HepG2 (cell line): ENCODE data around the gene PRMT7. TPM values are rescaled to one million over a fixed set of nuclear protein-coding genes. Genes with fewer than 3 reads are reported as not detected.

Experiments
- ATAC-seq: fragments of 200-7000 bp; cut with Tn5 transposase; 3 replicates; pipeline ENCODE4 v1.9.1; 2020; ENCODE audit warnings: mild to moderate bottlenecking, moderate library complexity
- BruUV-seq: library from RNA; stranded (reverse); fragments of 400-500 nt; replicated peaks from 2 replicates; lab custom pipeline; 2021; lab: Mats Ljungman, UMichigan
- CTCF ChIA-PET: fragments of 300-600 bp; formaldehyde crosslinking; extraction: SDS; loops from one replicate; lab custom pipeline; 2021; ENCODE audit warnings: low total read pairs, inconsistent platforms, low intra/inter-chr PET ratio; lab: Yijun Ruan, JAX
- POLR2A ChIA-PET: fragments of 350-600 bp; sonication (Branson Sonifier 250); formaldehyde crosslinking; loops from one replicate; lab custom pipeline; 2020; ENCODE audit warnings: antibody characterized with exemption, inconsistent platforms; lab: Yijun Ruan, JAX
- DNase-seq: peaks from one replicate; pipeline ENCODE4 v3.0.0-alpha.2; 2015; ENCODE audit warnings: low spot score
- FAIRE-seq: peaks from 3 replicates; lab custom pipeline; 2011; peaks lifted over from hg19 to GRCh38; lab: Jason Lieb, UNC
- H2AFZ ChIP-seq: one replicate; pipeline ENCODE4 v1.6.1; 2011; ENCODE audit warnings: low read length, inconsistent platforms
- H3K27ac ChIP-seq: fragments of 300-600 bp; 3 replicates; pipeline ENCODE4 v1.8.0; 2011; ENCODE audit warnings: mixed run types, mild to moderate bottlenecking, mixed read lengths, low read length, inconsistent platforms; ENCODE audit not compliant: insufficient read depth; ENCODE audit errors: extremely low read length
- H3K27me3 ChIP-seq, 2 experiments: fragments of 200-600 bp in 1 of 2; 2 replicates in 1 of 2; 3 replicates in 1 of 2; pipeline versions ENCODE4 v1.6.0 to v1.8.0; 2011; ENCODE audit warnings: low read length in 2 of 2, mild to moderate bottlenecking in 2 of 2, moderate library complexity in 2 of 2, inconsistent platforms in 1 of 2; ENCODE audit not compliant: insufficient read depth in 2 of 2, control insufficient read depth in 1 of 2
- H3K36me3 ChIP-seq, 2 experiments: fragments of 200-600 bp in 1 of 2; replicated peaks in 1 of 2; 2 replicates in 1 of 2; 3 replicates in 1 of 2; pipeline versions ENCODE4 v1.5.1 to v1.8.0; 2011; ENCODE audit warnings: low read length in 2 of 2, inconsistent platforms in 1 of 2; ENCODE audit not compliant: insufficient read depth in 2 of 2, control insufficient read depth in 1 of 2
- H3K4me1 ChIP-seq: 2 replicates; pipeline ENCODE4 v1.5.1; 2012; ENCODE audit warnings: low read length, inconsistent platforms; ENCODE audit not compliant: insufficient read depth
- H3K4me2 ChIP-seq: 2 replicates; pipeline ENCODE4 v1.6.0; 2011; ENCODE audit warnings: low read depth, low read length, inconsistent platforms
- H3K4me3 ChIP-seq, 3 experiments: fragments of 200-600 bp in 1 of 3; sonication (generic), shearing (Covaris generic) in 1 of 3; replicated peaks in 1 of 3; 2 replicates each; pipeline ENCODE4 v1.5.1; 2011 to 2016; ENCODE audit warnings: low read length in 3 of 3, inconsistent platforms in 2 of 3, low read depth in 2 of 3, mild to moderate bottlenecking in 2 of 3, control low read depth in 1 of 3, mixed read lengths in 1 of 3; ENCODE audit not compliant: insufficient read depth in 1 of 3
- H3K79me2 ChIP-seq: one replicate; pipeline ENCODE4 v1.6.1; 2011; ENCODE audit warnings: low read length, inconsistent platforms; ENCODE audit not compliant: insufficient read depth
- H3K9ac ChIP-seq: 2 replicates; pipeline ENCODE4 v1.6.0; 2011; ENCODE audit warnings: mild to moderate bottlenecking, low read depth, low read length, inconsistent platforms; ENCODE audit not compliant: insufficient read depth
- H3K9me3 ChIP-seq: 2 replicates; pipeline ENCODE4 v1.5.1; 2012; ENCODE audit warnings: mild to moderate bottlenecking, low read length
- H4K20me1 ChIP-seq: 2 replicates; pipeline ENCODE4 v1.6.0; 2011; ENCODE audit warnings: inconsistent platforms, mild to moderate bottlenecking, low read length, moderate library complexity; ENCODE audit not compliant: insufficient read depth
- CEBPG ChIP-seq: IDR thresholded peaks from 2 replicates; pipeline ENCODE4 v1.6.1; 2016
- SOX13 ChIP-seq, 3 experiments: fragments of 450-650 bp in 1 of 3; sonication (generic) in 1 of 3; formaldehyde crosslinking in 1 of 3; IDR thresholded peaks in 2 of 3; conservative IDR thresholded peaks in 1 of 3; 2 replicates each; pipeline versions ENCODE4 v1.5.0 to v1.6.1; 2016 to 2020; ENCODE audit warnings: antibody characterized with exemption in 1 of 3, mild to moderate bottlenecking in 1 of 3, missing compliant biosample characterization in 1 of 3, missing genetic modification reagents in 1 of 3, moderate library complexity in 1 of 3
- SOX6 ChIP-seq, 2 experiments: fragments of 450-650 bp in 1 of 2; sonication (generic) in 1 of 2; formaldehyde crosslinking in 1 of 2; IDR thresholded peaks; 2 replicates each; pipeline versions ENCODE4 v1.4.0 to v1.6.1; 2017 to 2020; ENCODE audit warnings: antibody characterized with exemption in 1 of 2, mild to moderate bottlenecking in 1 of 2, missing genetic modification reagents in 1 of 2
- ZC3H13 ChIP-seq: sonication (generic); formaldehyde crosslinking; IDR thresholded peaks from 2 replicates; pipeline ENCODE4 v1.8.1; 2023; ENCODE audit warnings: mild to moderate bottlenecking, missing genetic modification reagents, moderate library complexity
- ZNF570 ChIP-seq: sonication (generic); formaldehyde crosslinking; IDR thresholded peaks from 2 replicates; pipeline ENCODE4 v1.4.0; 2020; ENCODE audit warnings: mild to moderate bottlenecking, missing genetic modification reagents, borderline replicate concordance
- ZNF724P ChIP-seq: sonication (generic); formaldehyde crosslinking; IDR thresholded peaks from 2 replicates; pipeline ENCODE4 v1.8.0; 2022; ENCODE audit warnings: missing genetic modification reagents, borderline replicate concordance
- ZNF850 ChIP-seq: sonication (generic); formaldehyde crosslinking; conservative IDR thresholded peaks from 2 replicates; pipeline ENCODE4 v1.9.0; 2021; ENCODE audit warnings: mild to moderate bottlenecking, missing genetic modification reagents
- whole genome bisulfite sequencing: methylation state at CpG from one replicate; pipeline ENCODE4 v1.1.6; 2017; ENCODE audit warnings: low lambda C conversion rate; 5-methylcytosine and 5-hydroxymethylcytosine counted together
- in situ Hi-C: cut with HindIII; loops from 2 replicates; pipeline ENCODE4 v1.10.0; 2017; ENCODE audit warnings: low pct_unique_long_range_greater_than_20kb; ENCODE audit not compliant: extremely low pct_ligation_motif_present
- intact Hi-C: fragments of 100-400 bp; cut with micrococcal nuclease; formaldehyde crosslinking; loops from one replicate; pipeline ENCODE4 v1.10.0; 2022; ENCODE audit not compliant: unreplicated experiment
- polyA plus RNA-seq, 8 experiments: library from polyadenylated mRNA; depleted of rRNA in 3 of 8; stranded (reverse) in 7 of 8; unstranded in 1 of 8; fragments of >200 nt; fragmentation: Illumina TruSeq in 4 of 8; extraction: Trizol in 4 of 8; gene quantifications; 2 replicates each; pipeline versions ENCODE4 v1.2.1 to v1.2.3, GENCODE V29; 2011 to 2016; ENCODE audit warnings: low read depth in 4 of 8, missing spikeins in 1 of 8, mixed read lengths in 1 of 8; ENCODE audit not compliant: insufficient read depth in 1 of 8
- total RNA-seq, 5 experiments: library from RNA; depleted of rRNA; stranded (reverse); fragments of >200 nt; fragmentation: Illumina TruSeq; extraction: Trizol; gene quantifications; 2 replicates each; pipeline ENCODE4 v1.2.3, GENCODE V29; 2016; ENCODE audit warnings: low read depth in 1 of 5
- TF ChIP-seq, protein P1 (sequence below): sonication (generic); formaldehyde crosslinking; IDR thresholded peaks from 2 replicates; pipeline ENCODE4 v1.5.0; 2020; ENCODE audit warnings: missing genetic modification reagents
- TF ChIP-seq, protein P2 (sequence below): sonication (generic); formaldehyde crosslinking; IDR thresholded peaks from 2 replicates; pipeline ENCODE4 v1.4.0; 2020; ENCODE audit warnings: missing genetic modification reagents
- TF ChIP-seq, protein P3 (sequence below): sonication (generic); formaldehyde crosslinking; IDR thresholded peaks from 2 replicates; pipeline ENCODE4 v1.9.0; 2022; ENCODE audit warnings: missing genetic modification reagents, mild to moderate bottlenecking, borderline replicate concordance

PRMT7 gene
- total and polyA plus RNA-seq, 2 of the 13 experiments (the other 11 are each of a cell fraction or from before 2014, with no cell fraction given): 47.5 to 55.0 TPM

DNA sequence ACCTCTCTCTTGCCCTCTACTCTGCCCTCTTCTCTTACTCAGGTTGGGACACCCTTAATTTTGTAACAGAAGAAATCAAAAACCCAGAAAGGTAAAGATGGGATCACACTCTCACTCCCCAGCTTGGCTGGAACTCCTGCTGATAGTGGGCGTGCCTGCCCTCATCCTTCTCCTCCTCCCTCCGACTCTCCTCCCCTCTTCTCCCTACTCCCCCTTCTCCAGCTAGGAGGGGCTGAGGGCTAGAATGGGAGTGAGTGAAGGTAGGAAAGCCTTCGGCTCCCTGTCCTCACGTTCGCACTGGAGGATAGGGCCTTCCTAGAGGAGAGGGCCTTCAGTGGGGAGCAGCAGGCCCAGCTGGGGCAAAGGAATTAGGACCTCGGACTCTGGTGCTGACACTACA lies 20.4 kb upstream of the PRMT7 start:
- no TSS peak for BruUV-seq
- peaks cover 12% of the 10 kb centered on the region for H3K4me1 ChIP-seq
- FAIRE-seq (no peak), DNase-seq (no peak), ATAC-seq (no peak)
- WGBS: 93% methylated on average over 6 of the region's 6 CpGs
- H3K79me2 ChIP-seq: peaks cover 17% of the 10 kb centered on the region
- ChIA-PET CTCF (no interaction called here), POLR2A (interaction anchor here (0.5 kb wide), 1 partner anchor 78 kb away, joined by 4 read pairs; no protein-coding TSS in a partner anchor)
- no peaks in the 10 kb centered on the region for H3K9me3 ChIP-seq
- TF ChIP-seq SOX13 (IDR thresholded peaks at IDR 0.05) (no peak), SOX13 (CRISPR knock-in tag; conservative IDR thresholded peaks at IDR 0.05 in 1 of 2, IDR thresholded peaks at IDR 0.05 in 1 of 2) (no peak), CEBPG (CRISPR knock-in tag) (no peak), ZNF724P (CRISPR knock-in tag) (no peak), ZNF570 (CRISPR knock-in tag) (no peak), ZC3H13 (CRISPR knock-in tag) (no peak), ZNF850 (CRISPR knock-in tag) (no peak), SOX6 (IDR thresholded peaks at IDR 0.05) (no peak), SOX6 (CRISPR knock-in tag; IDR thresholded peaks at IDR 0.05) (no peak)
- TF ChIP-seq, protein P1, sequence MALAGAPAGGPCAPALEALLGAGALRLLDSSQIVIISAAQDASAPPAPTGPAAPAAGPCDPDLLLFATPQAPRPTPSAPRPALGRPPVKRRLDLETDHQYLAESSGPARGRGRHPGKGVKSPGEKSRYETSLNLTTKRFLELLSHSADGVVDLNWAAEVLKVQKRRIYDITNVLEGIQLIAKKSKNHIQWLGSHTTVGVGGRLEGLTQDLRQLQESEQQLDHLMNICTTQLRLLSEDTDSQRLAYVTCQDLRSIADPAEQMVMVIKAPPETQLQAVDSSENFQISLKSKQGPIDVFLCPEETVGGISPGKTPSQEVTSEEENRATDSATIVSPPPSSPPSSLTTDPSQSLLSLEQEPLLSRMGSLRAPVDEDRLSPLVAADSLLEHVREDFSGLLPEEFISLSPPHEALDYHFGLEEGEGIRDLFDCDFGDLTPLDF (CRISPR knock-in tag): no peak
- TF ChIP-seq, protein P2, sequence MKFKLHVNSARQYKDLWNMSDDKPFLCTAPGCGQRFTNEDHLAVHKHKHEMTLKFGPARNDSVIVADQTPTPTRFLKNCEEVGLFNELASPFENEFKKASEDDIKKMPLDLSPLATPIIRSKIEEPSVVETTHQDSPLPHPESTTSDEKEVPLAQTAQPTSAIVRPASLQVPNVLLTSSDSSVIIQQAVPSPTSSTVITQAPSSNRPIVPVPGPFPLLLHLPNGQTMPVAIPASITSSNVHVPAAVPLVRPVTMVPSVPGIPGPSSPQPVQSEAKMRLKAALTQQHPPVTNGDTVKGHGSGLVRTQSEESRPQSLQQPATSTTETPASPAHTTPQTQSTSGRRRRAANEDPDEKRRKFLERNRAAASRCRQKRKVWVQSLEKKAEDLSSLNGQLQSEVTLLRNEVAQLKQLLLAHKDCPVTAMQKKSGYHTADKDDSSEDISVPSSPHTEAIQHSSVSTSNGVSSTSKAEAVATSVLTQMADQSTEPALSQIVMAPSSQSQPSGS: no peak
- TF ChIP-seq, protein P3, sequence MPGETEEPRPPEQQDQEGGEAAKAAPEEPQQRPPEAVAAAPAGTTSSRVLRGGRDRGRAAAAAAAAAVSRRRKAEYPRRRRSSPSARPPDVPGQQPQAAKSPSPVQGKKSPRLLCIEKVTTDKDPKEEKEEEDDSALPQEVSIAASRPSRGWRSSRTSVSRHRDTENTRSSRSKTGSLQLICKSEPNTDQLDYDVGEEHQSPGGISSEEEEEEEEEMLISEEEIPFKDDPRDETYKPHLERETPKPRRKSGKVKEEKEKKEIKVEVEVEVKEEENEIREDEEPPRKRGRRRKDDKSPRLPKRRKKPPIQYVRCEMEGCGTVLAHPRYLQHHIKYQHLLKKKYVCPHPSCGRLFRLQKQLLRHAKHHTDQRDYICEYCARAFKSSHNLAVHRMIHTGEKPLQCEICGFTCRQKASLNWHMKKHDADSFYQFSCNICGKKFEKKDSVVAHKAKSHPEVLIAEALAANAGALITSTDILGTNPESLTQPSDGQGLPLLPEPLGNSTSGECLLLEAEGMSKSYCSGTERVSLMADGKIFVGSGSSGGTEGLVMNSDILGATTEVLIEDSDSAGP (CRISPR knock-in tag): no peak
- no peaks in the 10 kb centered on the region for H4K20me1 ChIP-seq
- intact Hi-C loops (no loop called here), in situ Hi-C loops (no loop called here)
- H3K4me2 ChIP-seq: no peak overlapping the region
- H3K4me3 ChIP-seq: no peak overlapping the region
- peaks cover 53 to 87% of the 10 kb centered on the region in 2 experiments for H3K36me3 ChIP-seq
- H3K9ac ChIP-seq: no peak overlapping the region
- no peak overlapping the region for H2AFZ ChIP-seq
- H3K27me3 ChIP-seq: no peaks in the 10 kb centered on the region
- H3K27ac ChIP-seq: no peak overlapping the region
